Activated T-helper 1 cell treated with anti-CD3 and anti-CD28 coated beads, Interleukin-12 subunit alpha, Interleukin-12 subunit beta, Interleukin-2, Interleukin-4 antibody, amounts not matched to agents 30 ng/mL and 10 ng/mL and 1 ng/mL, durations not matched to agents 14 hours and 24 hours and 36 hours (primary cell): ENCODE measurements around the gene ALOX12B. TPM values are rescaled to one million over a fixed set of nuclear protein-coding genes. Genes with fewer than 3 reads are reported as not detected.
"Not testable (repeated sequence)": the region's sequence is repeated elsewhere in the genome, so short reads cannot be mapped to it uniquely, and the experiment has no call there.

ENCODE experiments used
- DNase-seq: peaks from one replicate; pipeline ENCODE4 v3.0.0; 2021; ENCODE audit warnings: low spot score
- H3K27ac Mint-ChIP-seq: one replicate; pipeline ENCODE4 v1.8.0; 2021; ENCODE audit warnings: mild to moderate bottlenecking, mixed read lengths
- H3K27me3 Mint-ChIP-seq: one replicate; pipeline ENCODE4 v1.8.0; 2022; ENCODE audit warnings: mild to moderate bottlenecking, moderate library complexity, mixed read lengths; ENCODE audit not compliant: insufficient read depth
- H3K36me3 Mint-ChIP-seq: one replicate; pipeline ENCODE4 v1.8.0; 2021; ENCODE audit warnings: low read depth, mixed read lengths
- H3K4me1 Mint-ChIP-seq: one replicate; pipeline ENCODE4 v1.8.0; 2021; ENCODE audit warnings: low read depth, mixed read lengths
- H3K4me3 Mint-ChIP-seq: one replicate; pipeline ENCODE4 v1.8.0; 2021; ENCODE audit warnings: mild to moderate bottlenecking, moderate library complexity, mixed read lengths
- H3K9me3 Mint-ChIP-seq: one replicate; pipeline ENCODE4 v1.8.0; 2021; ENCODE audit warnings: mixed read lengths
- intact Hi-C: fragments of 100-400 bp; cut with micrococcal nuclease; formaldehyde crosslinking; loops from one replicate; pipeline ENCODE4 v1.15.1; 2024
- total RNA-seq: library from RNA; stranded (reverse); gene quantifications from 2 replicates; pipeline ENCODE4 v1.2.3, GENCODE V29; 2022

ALOX12B gene
- total RNA-seq, 1 donor from 2014 or later = 0.78 TPM

DNA sequence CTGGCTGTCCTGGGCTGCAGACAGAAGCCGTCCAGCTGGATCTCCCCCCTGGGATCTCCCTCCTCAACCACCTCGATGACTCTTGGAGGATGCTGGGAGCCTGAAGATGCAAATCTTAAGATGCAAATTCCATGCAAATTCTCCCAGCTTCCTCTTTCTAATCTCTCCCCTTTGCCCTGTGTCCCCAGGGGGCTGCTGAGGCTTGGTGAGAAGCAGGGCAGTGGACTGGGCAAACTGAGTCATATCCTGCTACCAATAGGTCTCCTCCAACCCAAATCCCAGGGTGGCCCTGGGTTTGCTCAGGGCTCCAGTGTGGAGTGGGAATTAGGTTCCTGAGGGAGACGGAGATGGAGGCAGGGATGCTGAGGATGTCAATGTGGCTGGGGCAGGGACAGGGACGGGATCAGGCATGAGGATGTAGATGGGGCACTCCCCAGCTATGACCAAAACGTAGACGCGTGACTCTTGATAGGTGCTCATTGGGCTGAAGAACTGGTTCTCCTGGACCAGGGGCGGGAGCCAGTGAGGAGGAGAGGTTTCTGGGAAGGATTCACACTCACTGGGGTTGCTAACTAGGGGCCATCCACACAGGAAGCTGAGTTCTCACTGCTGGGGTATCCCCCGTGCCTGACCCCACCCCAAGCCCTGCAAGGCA lies 3.6 kb upstream of the ALOX12B start:
- H3K27ac Mint-ChIP-seq = no peak overlapping the region
- no peak for DNase-seq
- peaks cover 24% of the 10 kb centered on the region for H3K27me3 Mint-ChIP-seq
- peaks cover 14% of the 10 kb centered on the region for H3K4me1 Mint-ChIP-seq
- no peak overlapping the region for H3K4me3 Mint-ChIP-seq
- H3K9me3 Mint-ChIP-seq = no peaks in the 10 kb centered on the region
- intact Hi-C loops = no loop called here
- no peaks in the 10 kb centered on the region for H3K36me3 Mint-ChIP-seq

GRCh38 chr17:8089728-8090127 lies 2.2 kb upstream of the ALOX12B start:
- H3K36me3 Mint-ChIP-seq = no peaks in the 10 kb centered on the region
- H3K27ac Mint-ChIP-seq = no peak overlapping the region

DNA sequence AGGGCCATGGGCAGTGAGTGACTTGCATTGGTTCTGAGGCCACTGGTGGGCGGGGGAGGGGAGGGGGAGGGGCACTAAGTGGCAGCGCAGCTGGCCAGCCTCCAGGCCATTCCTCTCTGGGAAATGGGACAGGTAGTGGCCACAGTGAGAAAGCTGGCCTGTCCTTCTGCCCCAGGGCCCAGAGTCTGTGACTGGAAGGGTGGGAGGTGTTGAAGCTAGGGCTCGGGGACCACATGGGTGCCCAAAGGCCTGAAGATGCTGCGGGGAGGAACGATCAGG lies 375 bp upstream of the ALOX12B start:
- intact Hi-C loops = no loop called here
- Mint-ChIP-seq H3K4me1 (no peaks in the 10 kb centered on the region), H3K27me3 (peaks cover 22% of the 10 kb centered on the region), H3K9me3 (no peaks in the 10 kb centered on the region), H3K27ac (no peak overlapping the region), H3K4me3 (no peak overlapping the region), H3K36me3 (no peaks in the 10 kb centered on the region)
- no peak for DNase-seq

More at GRCh38 chr17:8089728-8090127, 2.2 kb upstream of the ALOX12B start:
- intact Hi-C loops = no loop called here
- no peak for DNase-seq
- peaks cover 9% of the 10 kb centered on the region for H3K4me1 Mint-ChIP-seq
- H3K9me3 Mint-ChIP-seq = no peaks in the 10 kb centered on the region
- peaks cover 17% of the 10 kb centered on the region for H3K27me3 Mint-ChIP-seq
- H3K4me3 Mint-ChIP-seq = no peak overlapping the region

DNA sequence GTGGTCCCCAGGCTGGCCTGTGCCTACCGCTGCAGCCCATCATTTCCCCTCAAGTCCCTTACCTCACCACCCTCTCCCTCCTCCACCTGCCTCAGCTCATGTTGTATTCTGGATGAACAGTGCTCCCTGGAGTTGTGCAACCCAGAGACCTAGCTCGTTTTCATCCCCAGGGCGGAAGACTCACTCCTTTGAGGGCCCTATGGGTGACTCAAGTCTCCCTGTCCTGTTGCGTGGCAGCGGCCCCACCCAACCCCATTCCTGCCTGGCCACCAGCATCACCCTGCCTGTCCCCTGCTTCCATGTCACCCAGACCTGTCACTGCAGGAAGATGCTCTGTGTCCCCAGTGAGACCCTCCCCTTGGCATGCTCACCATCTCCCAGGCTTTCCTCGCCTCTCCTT lies 3.3 kb downstream of the ALOX12B start:
- H3K4me1 Mint-ChIP-seq = peaks cover 8% of the 10 kb centered on the region
- H3K36me3 Mint-ChIP-seq = no peaks in the 10 kb centered on the region
- peaks cover 15% of the 10 kb centered on the region for H3K27me3 Mint-ChIP-seq
- intact Hi-C loops = no loop called here
- DNase-seq = no peak
- H3K9me3 Mint-ChIP-seq = no peaks in the 10 kb centered on the region
- H3K4me3 Mint-ChIP-seq = no peak overlapping the region
- no peak overlapping the region for H3K27ac Mint-ChIP-seq

GRCh38 chr17:8082292-8082691 lies 5.2 kb downstream of the ALOX12B start:
- intact Hi-C loops = no loop called here
- Mint-ChIP-seq H3K27me3 (peaks cover 16% of the 10 kb centered on the region), H3K9me3 (no peaks in the 10 kb centered on the region)

DNA sequence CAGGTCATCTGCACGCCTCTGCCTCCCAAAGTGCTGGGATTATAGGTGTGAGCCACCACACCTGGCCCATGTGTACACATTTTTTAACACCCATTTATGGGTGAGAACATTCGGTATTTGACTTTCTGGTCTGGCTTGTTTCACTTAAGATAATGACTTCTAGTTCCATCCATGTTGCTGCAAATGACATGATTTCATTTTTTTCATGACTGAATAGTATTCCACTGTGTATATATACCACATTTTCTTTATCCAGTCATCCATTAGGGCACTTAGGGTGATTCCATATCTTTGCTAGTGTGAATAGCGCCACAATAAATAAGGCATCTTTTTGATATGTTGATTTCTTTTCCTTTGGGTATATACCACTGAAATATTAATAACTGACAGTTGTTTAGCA lies 5.6 kb downstream of the ALOX12B start:
- DNase-seq = no peak
- intact Hi-C loops = loop anchor here (2.0 kb wide), 1 partner anchor 29 kb away; no protein-coding TSS in a partner anchor
- Mint-ChIP-seq H3K27me3 (peaks cover 16% of the 10 kb centered on the region), H3K4me3 (peak overlapping the region; percentile 22), H3K27ac (no peak overlapping the region), H3K4me1 (peaks cover 8% of the 10 kb centered on the region), H3K9me3 (no peaks in the 10 kb centered on the region), H3K36me3 (no peaks in the 10 kb centered on the region)

More at GRCh38 chr17:8082292-8082691, 5.2 kb downstream of the ALOX12B start:
- H3K4me1 Mint-ChIP-seq = peaks cover 8% of the 10 kb centered on the region
- H3K27ac Mint-ChIP-seq = no peak overlapping the region
- DNase-seq = no peak
- no peaks in the 10 kb centered on the region for H3K36me3 Mint-ChIP-seq
- no peak overlapping the region for H3K4me3 Mint-ChIP-seq

- no peak overlapping the region for H3K27ac Mint-ChIP-seq
- H3K4me1 Mint-ChIP-seq = peaks cover 8% of the 10 kb centered on the region
- DNase-seq = no peak
- no peaks in the 10 kb centered on the region for H3K36me3 Mint-ChIP-seq
- H3K27me3 Mint-ChIP-seq = peaks cover 16% of the 10 kb centered on the region
- no peaks in the 10 kb centered on the region for H3K9me3 Mint-ChIP-seq
- peak overlapping the region; percentile 91 for H3K4me3 Mint-ChIP-seq
- intact Hi-C loops = loop anchor here (2.0 kb wide), 1 partner anchor 30 kb away; no protein-coding TSS in a partner anchor
Observed at GRCh38 chr17:8080799-8081219, 6.7 kb downstream of the ALOX12B start.

GRCh38 chr17:8080208-8080798 lies 7.2 kb downstream of the ALOX12B start:
- peaks cover 18% of the 10 kb centered on the region for H3K27me3 Mint-ChIP-seq
- no peak overlapping the region for H3K27ac Mint-ChIP-seq
- DNase-seq = no peak
- H3K4me1 Mint-ChIP-seq = peaks cover 8% of the 10 kb centered on the region
- intact Hi-C loops = loop anchor here (2.0 kb wide), 1 partner anchor 30 kb away; no protein-coding TSS in a partner anchor
- peak overlapping the region; percentile 91 for H3K4me3 Mint-ChIP-seq
- H3K9me3 Mint-ChIP-seq = no peaks in the 10 kb centered on the region
- H3K36me3 Mint-ChIP-seq = no peaks in the 10 kb centered on the region

DNA sequence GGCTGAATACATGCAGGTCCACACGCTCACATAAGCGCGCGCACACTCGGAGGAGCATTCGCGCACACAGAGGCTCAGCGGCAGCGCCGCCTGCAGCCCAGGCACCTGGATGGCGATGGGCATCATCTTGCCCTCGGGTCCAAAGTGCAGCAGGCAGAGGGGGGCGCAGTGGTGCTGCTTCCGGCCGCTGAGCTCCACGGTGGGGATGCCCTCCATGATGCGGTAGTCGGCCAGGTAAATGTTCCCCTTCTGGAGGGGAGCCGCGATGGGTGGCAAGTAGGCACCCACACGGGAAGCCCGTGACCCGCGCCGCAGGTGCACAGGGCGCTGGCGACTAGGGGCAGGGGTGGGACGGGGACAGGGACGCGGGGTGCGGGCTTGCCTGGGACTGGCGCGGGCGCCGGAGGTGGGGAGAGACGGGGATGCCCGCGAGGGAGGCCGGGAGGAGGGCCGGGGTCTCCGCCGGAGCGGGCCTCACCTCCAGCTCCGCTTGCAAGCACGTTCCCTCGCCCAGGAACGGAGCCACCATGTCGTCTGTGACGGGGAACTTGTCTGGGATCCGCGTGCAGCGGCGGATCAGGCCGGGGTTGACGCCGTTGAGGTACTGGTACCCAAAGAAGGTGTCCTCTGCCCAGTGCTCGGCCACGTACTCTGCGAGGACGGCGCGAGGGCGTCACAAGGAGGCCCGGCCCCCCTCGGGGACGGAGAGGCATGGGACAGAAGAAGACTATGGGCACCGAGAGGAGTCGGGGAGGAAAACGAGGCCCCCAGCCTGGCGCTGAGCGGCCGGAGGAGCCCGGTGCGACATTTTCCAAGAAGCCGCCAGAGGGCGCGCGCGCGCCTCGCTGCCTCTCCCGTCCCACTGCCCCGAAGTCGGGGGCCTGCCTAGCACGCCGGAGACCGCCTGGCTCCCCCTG lies 8.0 kb downstream of the ALOX12B start:
- peaks cover 8% of the 10 kb centered on the region for H3K4me1 Mint-ChIP-seq
- peak overlapping the region; percentile 88 for H3K27ac Mint-ChIP-seq
- no peaks in the 10 kb centered on the region for H3K36me3 Mint-ChIP-seq
- H3K27me3 Mint-ChIP-seq = peaks cover 21% of the 10 kb centered on the region
- intact Hi-C loops = loop anchor here (2.0 kb wide), 1 partner anchor 31 kb away; no protein-coding TSS in a partner anchor
- H3K4me3 Mint-ChIP-seq = peak overlapping the region; percentile 91
- H3K9me3 Mint-ChIP-seq = no peaks in the 10 kb centered on the region
- DNase-seq = peak; percentile 72

- intact Hi-C loops, H3K4me3 Mint-ChIP-seq, H3K36me3 Mint-ChIP-seq, H3K27ac Mint-ChIP-seq, DNase-seq, H3K9me3 Mint-ChIP-seq: not testable (repeated sequence)
- H3K27me3 Mint-ChIP-seq = peaks cover 31% of the 10 kb centered on the region
- H3K4me1 Mint-ChIP-seq = peaks cover 23% of the 10 kb centered on the region
Observed at GRCh38 chr17:8077939-8078338, 9.6 kb downstream of the ALOX12B start.

DNA sequence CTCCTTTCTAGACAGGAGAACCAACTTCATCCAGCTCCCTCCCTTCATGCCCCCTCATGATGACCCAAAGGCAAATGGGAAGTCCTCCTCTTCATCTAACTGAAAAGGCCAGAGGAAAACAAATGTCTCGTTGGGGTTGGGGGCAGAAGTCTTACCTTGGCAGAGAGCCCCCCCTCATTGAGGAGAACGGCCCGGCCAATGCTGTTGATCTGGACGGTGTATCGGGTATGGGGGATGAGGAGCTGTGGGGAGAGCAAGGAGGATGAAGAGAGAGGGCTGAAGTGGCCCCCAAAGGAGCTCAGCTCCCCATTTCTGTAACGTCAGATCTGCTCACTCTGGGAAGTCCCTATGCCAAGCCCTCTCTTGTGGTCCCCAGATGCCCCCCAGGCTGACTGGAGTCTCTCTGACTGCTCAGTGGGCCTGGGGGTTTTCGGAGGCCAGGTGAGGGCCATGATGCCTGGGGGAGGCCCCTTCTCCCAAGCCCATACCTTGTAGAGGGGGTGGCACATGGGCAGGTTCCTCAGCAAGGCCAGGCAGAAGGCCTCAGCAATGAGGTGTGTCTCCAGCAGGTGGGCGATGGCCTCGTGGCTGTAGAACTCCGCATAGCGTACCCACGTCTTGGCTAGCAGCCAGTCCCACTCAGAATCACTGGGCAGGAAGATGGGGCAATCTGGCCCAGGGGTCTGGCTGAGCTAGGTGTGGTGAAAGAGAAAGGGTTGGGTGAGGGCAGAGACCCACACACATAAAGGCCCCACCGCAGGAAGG lies 10.8 kb downstream of the ALOX12B start:
- Mint-ChIP-seq H3K9me3 (no peaks in the 10 kb centered on the region), H3K4me3 (no peak overlapping the region), H3K27ac (no peak overlapping the region), H3K36me3 (no peaks in the 10 kb centered on the region), H3K4me1 (peaks cover 30% of the 10 kb centered on the region), H3K27me3 (peaks cover 41% of the 10 kb centered on the region)
- no peak for DNase-seq
- intact Hi-C loops = no loop called here

- Mint-ChIP-seq H3K27ac (no peak overlapping the region), H3K4me1 (peaks cover 30% of the 10 kb centered on the region), H3K27me3 (peaks cover 44% of the 10 kb centered on the region), H3K36me3 (no peaks in the 10 kb centered on the region), H3K4me3 (no peak overlapping the region), H3K9me3 (no peaks in the 10 kb centered on the region)
- no peak for DNase-seq
- intact Hi-C loops = no loop called here
Observed at GRCh38 chr17:8075574-8076342, 11.8 kb downstream of the ALOX12B start.
